Kidney capillary endothelial cell (primary cell): ENCODE measurements around the gene PSMB3.

Experiments used
- DNase-seq: peaks from one replicate; pipeline ENCODE4 v3.0.0-alpha.2; 2018; ENCODE audit warnings: low spot score

PSMB3 gene

GRCh38 chr17:38797158-38797490, 44.6 kb downstream of the PSMB3 start:
- no peak for DNase-seq

DNA sequence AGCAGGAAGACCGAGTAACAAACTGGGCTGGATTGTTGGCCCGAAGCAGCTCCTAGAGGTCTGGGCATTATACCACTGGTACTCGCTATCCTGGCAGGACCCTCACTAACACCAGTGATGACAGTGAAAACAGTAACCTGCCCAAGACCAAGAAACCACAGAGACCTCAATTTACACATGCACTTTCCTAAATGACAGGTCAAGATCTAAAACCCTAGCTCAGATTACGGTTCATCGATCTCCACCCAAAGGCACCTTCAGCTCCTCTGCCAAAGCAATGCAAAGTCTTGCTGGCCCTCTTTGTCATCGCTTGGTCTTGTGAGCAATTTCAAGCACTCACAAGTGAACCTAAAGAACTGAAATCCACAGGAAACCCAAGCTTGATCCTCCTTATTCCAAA, 45.3 kb downstream of the PSMB3 start:
- DNase-seq = no peak

- DNase-seq = no peak
These were observed 46.3 kb downstream of the PSMB3 start for GRCh38 chr17:38798614-38799500.

DNA sequence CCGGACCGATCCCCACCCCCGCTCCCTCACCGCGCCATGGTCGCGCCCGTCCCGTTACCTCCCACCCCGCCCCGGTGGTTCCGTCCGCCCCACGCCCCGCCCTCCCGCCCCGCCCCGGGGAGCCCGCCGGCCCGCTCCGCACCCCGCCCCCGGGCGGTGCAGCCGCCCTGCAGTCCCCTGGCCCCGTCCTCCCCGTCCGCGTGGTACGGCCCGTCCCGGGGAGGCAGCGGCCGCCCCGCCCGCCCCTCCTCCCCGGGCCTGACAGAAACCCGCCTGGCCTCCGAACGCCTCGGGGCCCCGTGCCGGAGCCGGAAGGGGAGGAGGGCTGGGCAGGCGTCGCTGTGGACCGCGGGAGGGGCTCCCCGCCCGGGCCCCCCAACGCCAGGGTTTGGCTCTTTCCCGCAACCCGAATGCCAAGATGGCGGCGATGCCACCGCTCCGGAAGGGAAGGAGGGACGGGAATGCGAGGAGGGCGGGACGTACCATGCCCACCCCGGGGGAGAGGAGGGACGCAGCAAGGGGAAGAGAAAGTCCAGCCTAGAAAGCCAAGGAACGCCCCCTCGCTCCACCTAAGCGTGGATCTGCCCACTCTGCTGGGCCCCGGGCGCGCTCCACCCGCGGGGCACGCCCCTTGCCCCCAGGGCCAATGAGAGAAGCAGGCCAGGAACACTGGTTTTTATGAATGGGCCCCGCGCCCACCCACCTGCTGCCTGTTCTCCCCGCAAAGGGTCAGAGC, 47.1 kb downstream of the PSMB3 start, which contains the start of gene PIP4K2B:
PIP4K2B (minus strand) TSS at position 56 of the 736 bp plus-strand sequence. CDS start 132 bp downstream, outside the sequence.
- DNase-seq = peak; percentile 92

- DNase-seq = no peak
These were observed 47.8 kb downstream of the PSMB3 start for GRCh38 chr17:38800237-38800760.

GRCh38 chr17:38809828-38810227, 57.3 kb downstream of the PSMB3 start:
- no peak for DNase-seq
